Measurements from ENCODE around the gene GAGE2A. TPM values are rescaled to one million over a fixed set of nuclear protein-coding genes. Genes with fewer than 3 reads are reported as not detected.
"Not testable (repeated sequence)": the region's sequence is repeated elsewhere in the genome, so short reads cannot be mapped to it uniquely, and the experiment has no call there.

The GAGE2A gene
- total RNA-seq: not detected

GRCh38 chrX:49589196-49589595 lies at the start of gene GAGE2A:
GAGE2A (plus strand) TSS chrX:49589496; CDS start chrX:49590651, 1,155 bp downstream.
- H3K4me3 Mint-ChIP-seq; H3K4me1 Mint-ChIP-seq (ENCODE audit: low read depth); DNase-seq; H3K27me3 Mint-ChIP-seq (ENCODE audit: low read depth); POLR2A ChIA-PET; H3K9me3 Mint-ChIP-seq (ENCODE audit: insufficient read depth); CTCF ChIA-PET; ATAC-seq; H3K36me3 Mint-ChIP-seq (ENCODE audit: low read depth); H3K27ac Mint-ChIP-seq: not testable (repeated sequence)

DNA sequence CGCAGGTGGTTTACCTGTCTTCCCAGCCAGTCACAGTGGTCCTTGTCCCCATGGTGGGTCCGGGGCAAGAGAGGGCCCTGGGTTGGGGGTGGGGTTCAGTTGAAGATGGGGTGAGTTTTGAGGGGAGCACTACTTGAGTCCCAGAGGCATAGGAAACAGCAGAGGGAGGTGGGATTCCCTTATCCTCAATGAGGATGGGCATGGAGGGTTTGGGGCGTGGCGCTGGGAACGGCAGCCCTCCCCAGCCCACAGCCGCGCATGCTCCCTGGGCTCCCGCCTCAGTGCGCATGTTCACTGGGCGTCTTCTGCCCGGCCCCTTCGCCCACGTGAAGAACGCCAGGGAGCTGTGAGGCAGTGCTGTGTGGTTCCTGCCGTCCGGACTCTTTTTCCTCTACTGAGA lies 47.9 kb upstream of the GAGE2A start, which contains the start of gene GAGE12D:
TSS of gene GAGE12D (plus strand) at position 301 of the 400 bp plus-strand sequence. CDS start 1,155 bp downstream, outside the sequence.
- H3K36me3 Mint-ChIP-seq (ENCODE audit: low read depth); DNase-seq; H3K27ac Mint-ChIP-seq; H3K9me3 Mint-ChIP-seq (ENCODE audit: insufficient read depth); H3K4me1 Mint-ChIP-seq (ENCODE audit: low read depth); H3K4me3 Mint-ChIP-seq; H3K27me3 Mint-ChIP-seq (ENCODE audit: low read depth); CTCF ChIA-PET; ATAC-seq; POLR2A ChIA-PET: not testable (repeated sequence)

GRCh38 chrX:49550989-49551388 lies 38.3 kb upstream of the GAGE2A start, which contains the start of gene GAGE12E:
GAGE12E (plus strand) TSS chrX:49551289; CDS start chrX:49552444, 1,155 bp downstream.
- POLR2A ChIA-PET; H3K4me1 Mint-ChIP-seq (ENCODE audit: low read depth); H3K27ac Mint-ChIP-seq; H3K27me3 Mint-ChIP-seq (ENCODE audit: low read depth); CTCF ChIA-PET; DNase-seq; H3K4me3 Mint-ChIP-seq; H3K9me3 Mint-ChIP-seq (ENCODE audit: insufficient read depth); ATAC-seq; H3K36me3 Mint-ChIP-seq (ENCODE audit: low read depth): not testable (repeated sequence)

DNA sequence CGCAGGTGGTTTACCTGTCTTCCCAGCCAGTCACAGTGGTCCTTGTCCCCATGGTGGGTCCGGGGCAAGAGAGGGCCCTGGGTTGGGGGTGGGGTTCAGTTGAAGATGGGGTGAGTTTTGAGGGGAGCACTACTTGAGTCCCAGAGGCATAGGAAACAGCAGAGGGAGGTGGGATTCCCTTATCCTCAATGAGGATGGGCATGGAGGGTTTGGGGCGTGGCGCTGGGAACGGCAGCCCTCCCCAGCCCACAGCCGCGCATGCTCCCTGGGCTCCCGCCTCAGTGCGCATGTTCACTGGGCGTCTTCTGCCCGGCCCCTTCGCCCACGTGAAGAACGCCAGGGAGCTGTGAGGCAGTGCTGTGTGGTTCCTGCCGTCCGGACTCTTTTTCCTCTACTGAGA lies 28.8 kb upstream of the GAGE2A start, which contains the start of gene GAGE12F:
TSS of gene GAGE12F (plus strand) at position 301 of the 400 bp plus-strand sequence. CDS start 1,155 bp downstream, outside the sequence.
- H3K9me3 Mint-ChIP-seq (ENCODE audit: insufficient read depth); POLR2A ChIA-PET; H3K4me1 Mint-ChIP-seq (ENCODE audit: low read depth); H3K36me3 Mint-ChIP-seq (ENCODE audit: low read depth); H3K27me3 Mint-ChIP-seq (ENCODE audit: low read depth); H3K4me3 Mint-ChIP-seq; ATAC-seq; DNase-seq; H3K27ac Mint-ChIP-seq; CTCF ChIA-PET: not testable (repeated sequence)

DNA sequence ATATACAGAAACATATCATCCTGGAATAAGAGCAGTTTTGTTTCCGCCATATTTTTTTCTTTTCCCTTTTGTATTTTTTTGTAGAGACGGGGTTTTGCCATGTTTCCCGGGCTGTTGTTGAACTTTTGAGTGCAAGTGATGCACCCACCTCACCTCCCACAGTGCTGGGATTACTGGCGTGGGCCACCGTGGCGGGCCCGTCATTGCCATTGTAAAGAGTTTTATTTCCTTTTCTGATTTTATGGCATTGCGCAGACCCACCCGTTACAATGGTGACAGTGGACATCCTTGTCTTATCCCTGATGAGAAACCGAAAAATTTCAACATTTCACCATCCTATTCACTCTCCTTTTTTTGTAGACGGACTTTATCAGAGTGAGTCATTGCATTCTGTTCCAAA lies 20.6 kb upstream of the GAGE2A start:
- CTCF ChIA-PET; H3K27me3 Mint-ChIP-seq (ENCODE audit: low read depth); POLR2A ChIA-PET; ATAC-seq; H3K4me1 Mint-ChIP-seq (ENCODE audit: low read depth); DNase-seq; H3K4me3 Mint-ChIP-seq; H3K27ac Mint-ChIP-seq; H3K36me3 Mint-ChIP-seq (ENCODE audit: low read depth); H3K9me3 Mint-ChIP-seq (ENCODE audit: insufficient read depth): not testable (repeated sequence)

DNA sequence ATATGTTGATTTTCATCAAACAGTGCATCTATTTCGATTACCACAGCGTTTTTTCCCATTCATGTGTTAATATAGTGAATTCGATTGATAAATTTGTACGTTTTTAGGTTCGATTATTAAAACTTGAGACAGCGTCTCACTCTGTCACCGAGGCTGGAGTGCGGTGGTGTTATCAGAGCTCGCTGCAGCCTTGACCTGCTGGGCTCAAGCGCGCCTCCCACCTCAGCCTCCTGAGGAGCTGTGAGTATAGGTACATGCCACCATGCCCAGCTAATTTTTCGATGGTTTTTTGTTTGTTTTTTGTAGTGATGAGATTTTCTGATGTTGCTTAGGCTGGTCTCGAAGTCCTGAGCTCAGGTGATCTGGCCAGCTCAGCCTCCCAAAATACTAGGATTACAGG lies 20.1 kb upstream of the GAGE2A start:
- H3K27me3 Mint-ChIP-seq (ENCODE audit: low read depth); H3K9me3 Mint-ChIP-seq (ENCODE audit: insufficient read depth); DNase-seq; CTCF ChIA-PET; H3K4me3 Mint-ChIP-seq; POLR2A ChIA-PET; H3K36me3 Mint-ChIP-seq (ENCODE audit: low read depth); ATAC-seq; H3K4me1 Mint-ChIP-seq (ENCODE audit: low read depth); H3K27ac Mint-ChIP-seq: not testable (repeated sequence)

DNA sequence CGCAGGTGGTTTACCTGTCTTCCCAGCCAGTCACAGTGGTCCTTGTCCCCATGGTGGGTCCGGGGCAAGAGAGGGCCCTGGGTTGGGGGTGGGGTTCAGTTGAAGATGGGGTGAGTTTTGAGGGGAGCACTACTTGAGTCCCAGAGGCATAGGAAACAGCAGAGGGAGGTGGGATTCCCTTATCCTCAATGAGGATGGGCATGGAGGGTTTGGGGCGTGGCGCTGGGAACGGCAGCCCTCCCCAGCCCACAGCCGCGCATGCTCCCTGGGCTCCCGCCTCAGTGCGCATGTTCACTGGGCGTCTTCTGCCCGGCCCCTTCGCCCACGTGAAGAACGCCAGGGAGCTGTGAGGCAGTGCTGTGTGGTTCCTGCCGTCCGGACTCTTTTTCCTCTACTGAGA lies 19.2 kb upstream of the GAGE2A start, which contains the start of gene GAGE12G:
TSS of gene GAGE12G (plus strand) at position 301 of the 400 bp plus-strand sequence. CDS start 1,155 bp downstream, outside the sequence.
- DNase-seq; H3K36me3 Mint-ChIP-seq (ENCODE audit: low read depth); H3K27me3 Mint-ChIP-seq (ENCODE audit: low read depth); CTCF ChIA-PET; H3K27ac Mint-ChIP-seq; POLR2A ChIA-PET; H3K4me1 Mint-ChIP-seq (ENCODE audit: low read depth); H3K9me3 Mint-ChIP-seq (ENCODE audit: insufficient read depth); H3K4me3 Mint-ChIP-seq; ATAC-seq: not testable (repeated sequence)

DNA sequence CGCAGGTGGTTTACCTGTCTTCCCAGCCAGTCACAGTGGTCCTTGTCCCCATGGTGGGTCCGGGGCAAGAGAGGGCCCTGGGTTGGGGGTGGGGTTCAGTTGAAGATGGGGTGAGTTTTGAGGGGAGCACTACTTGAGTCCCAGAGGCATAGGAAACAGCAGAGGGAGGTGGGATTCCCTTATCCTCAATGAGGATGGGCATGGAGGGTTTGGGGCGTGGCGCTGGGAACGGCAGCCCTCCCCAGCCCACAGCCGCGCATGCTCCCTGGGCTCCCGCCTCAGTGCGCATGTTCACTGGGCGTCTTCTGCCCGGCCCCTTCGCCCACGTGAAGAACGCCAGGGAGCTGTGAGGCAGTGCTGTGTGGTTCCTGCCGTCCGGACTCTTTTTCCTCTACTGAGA lies 9.6 kb upstream of the GAGE2A start, which contains the start of gene GAGE12H:
TSS of gene GAGE12H (plus strand) at position 301 of the 400 bp plus-strand sequence. CDS start 1,155 bp downstream, outside the sequence.
- DNase-seq; H3K27ac Mint-ChIP-seq; ATAC-seq; H3K9me3 Mint-ChIP-seq (ENCODE audit: insufficient read depth); POLR2A ChIA-PET; H3K36me3 Mint-ChIP-seq (ENCODE audit: low read depth); CTCF ChIA-PET; H3K27me3 Mint-ChIP-seq (ENCODE audit: low read depth); H3K4me3 Mint-ChIP-seq; H3K4me1 Mint-ChIP-seq (ENCODE audit: low read depth): not testable (repeated sequence)

GRCh38 chrX:49589769-49590478 lies 628 bp downstream of the GAGE2A start:
- DNase-seq; H3K4me3 Mint-ChIP-seq; H3K4me1 Mint-ChIP-seq (ENCODE audit: low read depth); H3K36me3 Mint-ChIP-seq (ENCODE audit: low read depth); H3K27me3 Mint-ChIP-seq (ENCODE audit: low read depth); CTCF ChIA-PET; ATAC-seq; H3K9me3 Mint-ChIP-seq (ENCODE audit: insufficient read depth); POLR2A ChIA-PET; H3K27ac Mint-ChIP-seq: not testable (repeated sequence)

- H3K9me3 Mint-ChIP-seq (ENCODE audit: insufficient read depth); H3K36me3 Mint-ChIP-seq (ENCODE audit: low read depth); DNase-seq; H3K27me3 Mint-ChIP-seq (ENCODE audit: low read depth); CTCF ChIA-PET; H3K4me3 Mint-ChIP-seq; POLR2A ChIA-PET; H3K4me1 Mint-ChIP-seq (ENCODE audit: low read depth); H3K27ac Mint-ChIP-seq; ATAC-seq: not testable (repeated sequence)
These were observed 1.2 kb downstream of the GAGE2A start for GRCh38 chrX:49590488-49590887.

DNA sequence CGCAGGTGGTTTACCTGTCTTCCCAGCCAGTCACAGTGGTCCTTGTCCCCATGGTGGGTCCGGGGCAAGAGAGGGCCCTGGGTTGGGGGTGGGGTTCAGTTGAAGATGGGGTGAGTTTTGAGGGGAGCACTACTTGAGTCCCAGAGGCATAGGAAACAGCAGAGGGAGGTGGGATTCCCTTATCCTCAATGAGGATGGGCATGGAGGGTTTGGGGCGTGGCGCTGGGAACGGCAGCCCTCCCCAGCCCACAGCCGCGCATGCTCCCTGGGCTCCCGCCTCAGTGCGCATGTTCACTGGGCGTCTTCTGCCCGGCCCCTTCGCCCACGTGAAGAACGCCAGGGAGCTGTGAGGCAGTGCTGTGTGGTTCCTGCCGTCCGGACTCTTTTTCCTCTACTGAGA lies 9.4 kb downstream of the GAGE2A start, which contains the start of gene GAGE1:
TSS of gene GAGE1 (plus strand) at position 301 of the 400 bp plus-strand sequence. CDS start 1,155 bp downstream, outside the sequence.
- H3K36me3 Mint-ChIP-seq (ENCODE audit: low read depth); POLR2A ChIA-PET; ATAC-seq; H3K4me3 Mint-ChIP-seq; H3K4me1 Mint-ChIP-seq (ENCODE audit: low read depth); DNase-seq; H3K9me3 Mint-ChIP-seq (ENCODE audit: insufficient read depth); H3K27ac Mint-ChIP-seq; CTCF ChIA-PET; H3K27me3 Mint-ChIP-seq (ENCODE audit: low read depth): not testable (repeated sequence)

DNA sequence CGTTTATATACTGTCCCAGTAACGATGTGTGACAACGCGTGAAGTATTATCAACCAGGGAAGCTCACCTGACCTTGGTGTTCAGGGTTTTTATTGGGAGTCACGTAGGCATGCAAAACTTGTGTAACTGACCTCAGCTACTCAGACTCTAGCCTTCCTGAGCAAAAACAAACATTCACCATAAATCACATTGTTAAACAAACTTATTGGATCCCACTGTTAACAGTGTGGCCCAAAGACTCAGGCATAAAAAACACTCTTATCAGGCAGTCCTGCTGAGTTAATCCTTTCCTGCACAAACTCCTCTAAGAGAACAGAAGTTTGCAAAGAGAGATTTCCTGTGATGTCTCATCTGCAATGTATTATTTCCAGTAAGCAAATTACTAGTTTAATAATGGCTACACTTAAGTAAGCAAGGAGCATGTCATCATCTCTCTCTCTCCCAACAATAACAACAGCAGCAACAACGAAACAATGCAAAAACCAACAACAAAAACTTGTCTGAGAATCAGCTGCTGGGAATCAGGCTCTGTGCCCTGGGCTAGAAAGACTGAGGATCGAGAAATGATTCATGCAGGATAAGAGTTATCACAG lies 21.5 kb downstream of the GAGE2A start:
- ATAC-seq (no peak), DNase-seq (no peak)
- no peaks in the 10 kb centered on the region for H3K9me3 Mint-ChIP-seq (ENCODE audit: insufficient read depth)
- no peaks in the 10 kb centered on the region for H3K4me1 Mint-ChIP-seq (ENCODE audit: low read depth)
- CTCF ChIA-PET: no interaction called here
- no peak overlapping the region for H3K27ac Mint-ChIP-seq
- no peaks in the 10 kb centered on the region for H3K27me3 Mint-ChIP-seq (ENCODE audit: low read depth)
- H3K4me3 Mint-ChIP-seq: no peak overlapping the region
- H3K36me3 Mint-ChIP-seq (ENCODE audit: low read depth): no peaks in the 10 kb centered on the region
- POLR2A ChIA-PET: no interaction called here

Measured in activated CD8-positive, alpha-beta T cell treated with anti-CD3 and anti-CD28 coated beads, Interleukin-2, amount 10 ng/mL, durations not matched to agents 7 days and 5 days (primary cell).